Esophagus mucosa (tissue), 1 donor: ENCODE results near the gene PYM1. TPM values are rescaled to one million over a fixed set of nuclear protein-coding genes. Genes with fewer than 3 reads are reported as not detected.

Experiments
- ATAC-seq: fragments of 200-7000 bp; cut with Tn5 transposase; one replicate; pipeline ENCODE4 v1.9.1; 2020
- total RNA-seq: library from RNA; stranded (reverse); gene quantifications from one replicate; pipeline ENCODE4 v1.2.4, GENCODE V29; 2023
- donor health status: DM: yes; HTN: yes; CAD: no.

The PYM1 gene
- 66.9 TPM for total RNA-seq

DNA sequence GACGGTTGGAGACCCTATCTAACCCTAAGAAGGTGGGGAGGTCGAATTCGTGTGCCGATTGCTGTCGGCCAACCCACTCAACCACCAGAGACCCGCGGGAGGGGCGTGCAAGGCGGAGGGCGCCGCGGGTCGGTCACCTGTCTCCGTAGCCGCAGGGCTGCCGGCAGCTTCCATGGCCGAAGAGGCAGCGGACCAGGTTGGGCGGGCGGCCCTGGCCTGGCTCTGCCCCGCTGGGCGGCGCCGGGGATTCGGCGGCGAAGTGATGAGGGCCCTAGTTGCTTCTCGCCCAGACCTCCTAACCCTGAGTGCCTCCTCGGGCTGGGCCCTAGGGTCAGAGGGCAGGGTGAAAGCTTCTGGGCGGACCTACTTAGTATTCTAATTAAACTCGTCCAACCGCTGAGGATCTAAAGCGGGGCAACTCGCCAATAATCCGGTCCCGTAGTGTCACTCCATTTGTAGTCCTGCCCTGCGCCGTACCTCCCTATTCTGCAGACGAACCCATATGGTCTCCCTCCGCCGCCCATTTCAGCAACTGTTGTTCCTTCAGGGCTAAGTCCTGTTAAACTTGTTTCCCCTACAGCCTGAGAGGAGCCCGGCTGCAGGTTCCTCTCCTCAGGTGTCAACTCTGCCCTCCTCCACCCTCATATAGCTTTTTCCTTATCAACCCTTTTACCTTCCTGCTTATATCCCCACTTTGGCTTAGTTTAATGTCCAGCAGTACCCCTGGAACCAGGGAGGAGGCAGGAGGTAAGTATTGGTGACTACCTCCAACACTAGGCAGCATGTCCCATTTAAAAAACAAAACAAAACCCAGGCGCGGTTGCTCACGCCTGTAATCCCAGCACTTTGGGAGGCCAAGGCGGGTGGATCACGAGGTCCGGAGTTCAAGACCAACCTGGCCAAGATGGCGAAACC lies at the start of gene PYM1:
Gene PYM1 (minus strand): TSS at position 307 of the 915 bp plus-strand sequence. CDS start 133 bp downstream, at position 174.
- peak; percentile 71 for ATAC-seq

DNA sequence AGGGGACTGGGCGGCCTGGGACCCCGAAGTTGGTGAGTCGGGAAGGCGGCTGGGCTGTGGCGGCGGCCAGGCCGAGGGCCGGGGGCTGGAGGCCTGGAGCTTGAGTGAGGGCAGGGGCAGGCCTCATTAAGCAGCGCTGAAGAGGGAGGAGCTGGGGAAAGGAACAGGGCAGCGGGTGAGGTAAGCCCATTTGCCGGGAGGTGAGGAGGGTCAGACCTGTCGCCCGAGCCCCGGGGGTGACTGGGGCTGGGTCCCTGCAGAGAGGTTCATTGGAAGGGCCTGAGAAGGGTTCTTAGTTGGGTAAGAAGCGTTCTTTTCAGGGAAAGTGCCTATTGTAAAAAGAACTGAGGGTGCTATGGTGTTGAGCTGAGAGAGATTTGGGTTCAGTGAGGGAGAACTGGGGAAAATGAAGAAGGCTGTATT lies 46.6 kb upstream of the PYM1 start:
- peak; percentile 49 for ATAC-seq

DNA sequence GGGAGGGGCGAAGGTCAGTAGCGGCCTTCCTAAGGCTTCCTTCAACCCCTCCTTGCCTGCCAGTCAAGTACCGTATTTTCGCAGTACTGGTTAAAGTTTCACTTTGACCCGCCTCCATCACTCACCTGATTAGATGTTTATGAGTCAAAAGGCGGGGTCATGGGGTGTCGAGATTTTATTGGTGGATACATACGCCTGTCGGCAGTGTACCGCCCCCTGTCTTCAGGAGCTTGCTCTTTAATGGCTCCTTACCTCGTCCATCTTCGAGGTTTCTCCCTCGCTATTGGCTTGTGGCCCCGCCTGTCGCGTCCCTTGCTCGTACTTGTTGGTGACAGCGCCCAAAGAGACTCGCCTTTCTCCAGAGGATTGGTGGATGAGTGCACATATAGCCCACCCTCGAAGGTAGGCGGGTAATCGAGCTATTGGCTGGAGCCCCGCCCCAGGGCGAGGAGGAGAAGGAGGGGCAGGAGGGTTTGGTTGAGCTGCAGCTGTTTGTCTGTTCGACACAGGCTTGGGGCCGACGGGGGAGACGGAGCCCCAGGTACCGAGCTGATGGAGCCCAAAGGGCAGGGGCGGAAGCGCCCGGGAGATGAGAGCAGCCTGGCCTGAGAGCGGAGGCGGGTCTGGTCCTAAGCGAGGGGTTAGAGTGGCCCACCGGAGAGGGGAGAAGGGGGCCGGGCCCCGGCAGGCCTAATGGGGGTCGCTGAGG lies 46.1 kb upstream of the PYM1 start, which contains the start of gene RAB5B:
Gene RAB5B (plus strand): TSS at position 480 of the 709 bp plus-strand sequence. CDS start 12,883 bp downstream, outside the sequence.
- peak; percentile 94 for ATAC-seq

DNA sequence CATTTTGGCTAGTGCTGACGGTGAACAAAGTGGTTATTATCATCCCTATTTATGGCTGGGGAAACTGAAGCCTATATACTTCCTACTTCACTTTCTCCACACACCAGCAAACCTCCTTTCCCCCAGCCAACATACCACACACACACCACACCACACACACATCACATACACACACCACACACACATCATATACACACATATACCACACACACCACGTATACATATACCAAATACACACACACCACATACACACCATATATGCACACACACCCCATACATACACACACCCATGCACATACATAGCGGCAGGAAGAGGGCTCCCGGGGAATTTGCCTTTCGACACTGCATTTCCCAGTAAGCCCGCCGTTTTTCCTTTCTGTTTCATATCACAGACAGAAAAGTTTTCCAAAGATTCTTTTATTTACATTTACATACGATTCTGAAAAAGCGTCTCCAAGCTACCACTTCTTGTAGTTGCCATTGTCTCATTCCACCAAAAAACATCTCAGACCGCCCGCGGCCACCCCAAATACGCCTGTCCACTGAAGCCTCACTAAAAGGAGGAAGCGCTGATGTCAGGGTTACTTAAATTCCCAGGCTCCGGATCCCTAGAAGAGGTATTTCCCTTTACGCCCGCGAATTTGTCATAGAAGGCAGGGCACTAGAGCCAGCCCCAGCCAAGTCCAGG lies 45.4 kb upstream of the PYM1 start:
- ATAC-seq: peak; percentile 12

DNA sequence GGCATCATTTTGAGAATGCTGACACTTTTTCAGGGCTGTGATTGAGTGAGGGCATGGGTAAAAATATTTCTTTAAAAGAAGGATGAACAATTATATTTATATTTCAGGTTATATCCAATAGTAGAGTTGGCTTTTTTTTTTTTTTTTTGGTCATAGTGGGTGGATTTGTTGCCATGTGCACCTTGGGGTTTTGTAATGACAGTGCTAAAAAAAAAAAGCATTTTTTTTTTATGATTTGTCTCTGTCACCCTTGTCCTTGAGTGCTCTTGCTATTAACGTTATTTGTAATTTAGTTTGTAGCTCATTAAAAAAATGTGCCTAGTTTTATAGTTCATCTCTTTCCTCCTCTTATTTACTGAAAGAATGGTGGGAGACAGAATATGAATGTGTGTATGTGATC lies 44.8 kb upstream of the PYM1 start:
- no peak for ATAC-seq

DNA sequence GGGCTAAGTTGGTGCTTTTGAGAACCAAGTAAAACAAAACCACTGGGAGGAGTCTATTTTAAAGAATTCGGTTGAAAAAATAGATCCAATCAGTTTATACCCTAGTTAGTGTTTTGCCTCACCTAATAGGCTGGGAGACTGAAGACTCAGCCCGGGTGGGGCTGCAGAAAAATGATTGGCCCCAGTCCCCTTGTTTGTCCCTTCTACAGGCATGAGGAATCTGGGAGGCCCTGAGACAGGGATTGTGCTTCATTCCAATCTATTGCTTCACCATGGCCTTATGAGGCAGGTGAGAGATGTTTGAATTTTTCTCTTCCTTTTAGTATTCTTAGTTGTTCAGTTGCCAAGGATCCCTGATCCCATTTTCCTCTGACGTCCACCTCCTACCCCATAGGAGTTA lies 44.3 kb upstream of the PYM1 start:
- no peak for ATAC-seq

DNA sequence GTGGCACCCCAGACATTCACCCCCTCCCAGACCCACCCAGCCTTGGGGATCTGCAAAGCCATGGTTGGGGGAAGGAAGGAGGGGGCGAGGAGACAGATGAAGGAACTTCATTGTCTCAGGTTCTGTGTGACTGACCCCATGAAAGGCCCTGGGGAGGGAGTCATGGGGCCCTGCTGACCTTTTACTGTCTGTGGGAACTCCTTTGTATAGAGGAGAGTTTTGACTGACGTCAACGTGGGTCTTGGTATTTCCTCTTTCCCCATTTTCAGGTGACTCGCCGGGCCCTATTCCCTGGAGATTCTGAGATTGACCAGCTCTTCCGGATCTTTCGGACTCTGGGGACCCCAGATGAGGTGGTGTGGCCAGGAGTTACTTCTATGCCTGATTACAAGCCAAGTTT lies 43.1 kb upstream of the PYM1 start:
- no peak for ATAC-seq

DNA sequence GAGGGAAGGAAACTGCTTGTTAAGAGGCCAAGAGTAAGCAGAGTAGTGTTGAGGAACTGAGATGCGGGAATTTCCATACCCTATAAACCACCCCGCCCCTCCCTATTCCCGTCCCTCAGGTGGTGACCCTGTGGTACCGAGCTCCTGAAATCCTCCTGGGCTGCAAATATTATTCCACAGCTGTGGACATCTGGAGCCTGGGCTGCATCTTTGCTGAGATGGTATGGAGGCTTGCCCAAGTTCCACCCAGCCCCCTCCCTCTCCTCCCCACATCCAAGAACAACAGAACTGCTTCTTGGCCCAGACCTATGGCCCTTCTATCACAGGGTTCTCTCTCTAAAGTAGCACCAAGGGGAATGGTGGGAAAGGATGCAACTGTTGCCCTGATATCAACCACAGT lies 41.7 kb upstream of the PYM1 start:
- ATAC-seq: no peak

DNA sequence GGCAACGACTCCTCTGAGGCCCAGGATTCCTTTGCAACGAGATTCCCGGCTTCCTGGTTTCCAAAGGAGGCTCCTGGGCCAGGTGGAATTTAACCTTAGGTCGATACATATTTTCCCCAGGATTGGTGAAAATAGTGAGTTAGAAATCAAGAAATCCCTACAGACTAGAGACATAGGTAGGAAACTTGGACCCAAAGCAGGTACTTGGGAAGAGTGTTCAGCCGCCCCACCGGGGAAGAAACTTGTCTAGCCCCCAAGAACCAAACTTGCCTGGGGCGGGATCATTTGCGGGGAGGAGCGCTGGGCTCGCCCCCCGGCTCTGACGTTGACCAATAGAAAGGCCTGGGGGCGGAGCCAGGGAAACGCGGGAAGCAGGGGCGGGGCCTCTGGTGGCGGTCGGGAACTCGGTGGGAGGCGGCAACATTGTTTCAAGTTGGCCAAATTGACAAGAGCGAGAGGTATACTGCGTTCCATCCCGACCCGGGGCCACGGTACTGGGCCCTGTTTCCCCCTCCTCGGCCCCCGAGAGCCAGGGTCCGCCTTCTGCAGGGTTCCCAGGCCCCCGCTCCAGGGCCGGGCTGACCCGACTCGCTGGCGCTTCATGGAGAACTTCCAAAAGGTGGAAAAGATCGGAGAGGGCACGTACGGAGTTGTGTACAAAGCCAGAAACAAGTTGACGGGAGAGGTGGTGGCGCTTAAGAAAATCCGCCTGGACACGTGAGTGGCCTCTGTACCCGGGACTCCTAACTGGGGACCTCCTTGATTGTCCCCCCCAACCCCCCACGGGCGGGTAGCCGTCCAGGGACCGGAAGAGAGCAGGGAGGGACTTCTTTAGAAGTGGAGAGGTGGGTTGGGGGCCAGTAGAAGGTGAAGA lies 39.0 kb upstream of the PYM1 start, which contains the start of gene CDK2:
Gene CDK2 (plus strand): TSS at position 423 of the 874 bp plus-strand sequence. CDS start 179 bp downstream, at position 602.
- ATAC-seq: peak; percentile 89

DNA sequence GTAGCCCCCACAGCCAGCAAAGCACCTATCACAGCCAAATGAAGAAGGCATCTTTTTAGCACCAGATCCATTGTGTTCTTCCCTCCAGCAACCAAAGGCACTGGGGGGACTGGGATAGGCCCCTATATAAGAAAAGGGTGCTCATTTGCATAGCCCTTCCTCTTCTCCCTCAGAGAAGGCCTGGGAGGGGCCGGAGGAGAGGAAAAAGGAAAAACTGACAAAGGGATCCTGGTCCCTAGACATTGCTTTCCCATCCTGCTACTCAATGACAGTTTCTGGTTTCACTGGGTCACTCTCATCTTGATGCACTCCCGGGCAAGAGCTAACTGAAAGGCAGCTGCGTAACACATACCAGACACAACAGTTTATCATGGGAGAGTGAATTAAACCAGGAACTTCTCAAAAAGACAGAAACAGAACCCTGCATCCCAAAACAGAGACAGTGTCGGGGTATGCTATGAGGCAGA lies 38.3 kb upstream of the PYM1 start, which contains the start of gene PMEL:
Gene PMEL (minus strand): TSS at position 102 of the 467 bp plus-strand sequence. CDS start 31 bp downstream, at position 71.
- ATAC-seq: peak; percentile 14

DNA sequence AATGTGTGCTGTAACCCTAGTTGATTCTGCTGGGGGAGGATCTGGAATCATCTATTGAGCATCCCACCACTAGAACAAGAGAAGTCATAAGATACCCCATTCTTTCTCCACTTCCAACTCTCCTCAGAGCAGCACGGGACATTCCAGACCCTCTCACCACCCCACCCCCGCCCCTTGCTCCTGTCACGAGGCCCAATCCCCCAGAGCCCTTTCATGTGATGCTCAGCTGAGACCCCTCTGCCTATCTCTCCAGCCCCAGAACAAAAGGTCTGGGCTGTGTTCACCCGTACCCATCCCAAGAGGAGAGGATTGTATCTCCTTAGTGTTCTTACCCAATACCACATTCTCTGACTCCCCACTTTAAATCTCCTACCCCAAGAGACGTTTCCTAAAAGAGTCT lies 37.5 kb upstream of the PYM1 start:
- ATAC-seq: no peak

DNA sequence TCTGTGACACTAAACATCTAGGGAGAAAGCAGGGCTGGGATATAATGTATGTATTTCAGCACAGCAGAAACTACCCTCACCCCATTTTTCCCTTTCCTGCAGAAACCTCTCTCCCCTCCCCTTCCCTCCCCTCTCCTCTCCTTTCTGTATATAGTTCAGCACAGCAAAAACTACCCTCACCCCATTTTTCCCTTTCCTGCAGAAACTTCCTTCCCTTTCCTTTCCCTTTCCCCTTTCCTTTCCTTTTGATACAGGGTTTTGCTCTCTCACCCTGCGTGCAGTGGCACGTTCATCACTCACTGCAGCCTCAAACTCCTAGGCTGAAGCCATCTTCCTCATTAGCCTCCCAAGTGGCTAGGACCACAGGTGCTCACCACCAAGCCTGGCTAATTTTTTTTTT lies 36.1 kb upstream of the PYM1 start:
- no peak for ATAC-seq

DNA sequence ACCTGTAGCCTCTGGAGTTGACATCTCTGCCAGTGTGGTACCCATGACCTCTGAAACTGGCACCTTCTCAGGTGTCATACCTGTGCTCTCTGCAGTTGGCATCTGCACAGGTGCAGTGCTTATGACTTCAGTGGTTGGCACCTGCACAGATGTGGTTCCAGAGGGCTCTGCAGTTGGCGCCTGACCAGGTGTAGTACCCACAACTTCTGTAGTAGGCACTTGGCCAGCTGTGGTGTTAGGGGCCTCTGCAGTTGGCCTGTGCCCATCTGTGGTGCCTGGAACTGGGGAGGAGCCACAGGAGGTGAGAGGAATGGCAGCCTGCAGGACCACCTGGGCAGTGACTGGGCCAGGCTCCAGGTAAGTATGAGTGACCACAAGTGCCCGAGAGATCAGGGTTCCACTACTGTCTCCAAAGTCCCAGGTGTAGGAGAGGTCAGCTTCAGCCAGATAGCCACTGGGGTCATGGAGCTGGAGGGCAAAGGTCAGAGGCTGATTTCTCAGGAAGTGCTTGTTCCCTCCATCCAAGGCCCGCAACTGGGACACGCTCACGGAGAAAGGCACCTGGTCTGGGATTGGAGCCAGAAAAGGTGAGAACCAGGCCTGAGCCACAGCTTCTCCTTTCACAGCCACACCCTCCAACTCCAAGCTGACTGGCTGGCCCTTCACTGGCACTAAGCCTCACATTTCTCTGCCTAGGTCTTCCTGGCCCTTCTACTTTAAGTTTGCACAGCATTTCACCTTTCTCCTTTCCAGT lies 29.6 kb upstream of the PYM1 start:
- peak; percentile 77 for ATAC-seq

DNA sequence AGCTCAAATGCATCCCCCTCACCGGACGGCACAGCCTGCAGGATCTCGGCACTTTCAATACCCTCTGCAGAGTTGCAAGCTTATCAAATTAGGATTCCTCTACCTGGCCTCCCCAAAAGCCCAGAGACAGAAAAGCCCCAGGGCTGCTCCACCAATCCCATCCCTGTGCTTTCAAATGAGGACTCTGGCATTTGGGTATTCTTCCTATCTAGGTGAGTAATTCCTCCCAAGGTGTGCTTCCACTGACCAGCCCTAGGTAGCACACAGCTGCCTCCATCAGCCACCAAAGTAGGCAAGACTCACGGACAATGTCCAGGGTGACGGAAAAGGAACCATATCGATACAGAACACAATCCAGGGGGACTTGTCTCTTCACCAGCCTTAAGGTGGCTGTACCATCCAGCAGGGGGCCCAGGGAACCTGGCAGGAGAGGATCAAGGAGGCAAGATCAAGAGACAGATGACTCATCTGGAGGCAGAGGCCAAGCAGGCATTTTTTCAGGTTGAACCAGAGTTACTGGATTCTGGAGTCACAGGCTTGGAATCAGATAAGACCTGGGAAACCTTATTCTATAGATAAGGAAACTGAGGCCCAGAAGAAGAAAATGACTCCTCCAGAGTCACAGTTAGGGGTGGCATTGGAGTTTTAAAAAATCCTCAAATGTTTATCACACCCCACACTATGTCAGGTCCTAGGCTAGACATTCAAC lies 28.3 kb upstream of the PYM1 start:
- peak; percentile 75 for ATAC-seq

DNA sequence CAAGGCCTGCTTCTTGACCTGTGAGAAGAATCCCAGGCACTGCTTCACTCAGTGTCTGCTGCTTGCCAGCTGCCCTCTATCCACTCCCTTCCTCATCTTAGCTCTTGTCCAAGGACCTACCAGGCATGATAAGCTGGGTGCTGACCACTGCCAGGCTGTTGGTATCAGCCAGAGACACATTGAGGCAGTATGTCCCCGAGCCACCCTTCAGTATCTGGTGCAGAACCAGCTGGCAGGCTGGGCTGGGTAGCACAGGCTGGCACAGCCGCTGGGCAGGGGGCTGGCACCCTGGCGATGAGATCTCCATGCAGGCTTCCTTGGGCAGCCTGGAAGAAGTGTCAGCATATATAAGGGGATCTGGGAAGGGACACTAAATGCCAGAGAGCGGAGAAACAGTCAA lies 27.6 kb upstream of the PYM1 start:
- peak; percentile 3 for ATAC-seq

DNA sequence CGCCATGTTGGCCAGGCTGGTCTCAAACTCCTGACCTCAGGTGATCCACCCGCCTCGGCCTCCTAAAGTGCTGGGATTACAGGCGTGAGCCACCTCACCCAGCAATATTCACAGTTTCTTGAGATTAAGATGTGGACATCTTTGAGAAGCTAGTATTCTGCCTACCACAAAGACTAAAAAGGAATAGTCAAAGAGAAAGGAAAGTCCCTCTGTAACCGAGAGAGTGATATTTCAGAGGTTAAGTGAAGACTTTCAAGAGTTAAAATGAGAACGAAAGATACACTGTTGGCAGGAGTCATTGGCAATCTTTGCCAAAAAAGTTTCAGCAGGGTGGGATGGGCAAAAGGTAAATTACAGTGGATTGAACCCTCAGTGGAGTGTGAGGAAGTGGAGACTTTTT lies 18.9 kb upstream of the PYM1 start:
- no peak for ATAC-seq

DNA sequence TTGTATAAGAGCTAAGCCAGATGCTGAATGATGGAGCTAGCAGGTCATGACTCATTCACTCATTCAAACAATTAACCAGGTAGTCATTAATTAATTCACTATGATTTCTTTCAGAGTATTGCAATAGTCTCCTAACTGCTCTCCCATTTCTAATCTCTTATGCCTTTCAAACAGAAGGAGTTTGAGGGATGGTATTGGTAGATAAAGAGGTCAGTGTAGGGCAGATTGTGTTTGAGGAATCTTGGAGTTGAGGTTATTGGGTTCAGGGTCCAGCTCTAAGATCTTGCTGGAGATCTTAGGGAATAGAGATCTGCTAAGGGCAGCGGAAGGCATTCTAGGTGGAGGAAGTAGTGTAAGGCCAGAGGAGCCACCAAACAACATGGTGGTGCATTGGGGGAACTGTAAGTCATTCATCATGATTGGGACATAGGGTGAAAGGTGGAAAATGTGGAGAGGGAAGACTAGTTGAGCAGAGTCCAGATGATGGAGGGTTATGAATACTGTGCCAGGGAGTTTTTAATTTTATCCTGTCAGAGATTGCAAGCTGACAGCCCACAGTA lies 15.0 kb upstream of the PYM1 start:
- ATAC-seq: no peak

DNA sequence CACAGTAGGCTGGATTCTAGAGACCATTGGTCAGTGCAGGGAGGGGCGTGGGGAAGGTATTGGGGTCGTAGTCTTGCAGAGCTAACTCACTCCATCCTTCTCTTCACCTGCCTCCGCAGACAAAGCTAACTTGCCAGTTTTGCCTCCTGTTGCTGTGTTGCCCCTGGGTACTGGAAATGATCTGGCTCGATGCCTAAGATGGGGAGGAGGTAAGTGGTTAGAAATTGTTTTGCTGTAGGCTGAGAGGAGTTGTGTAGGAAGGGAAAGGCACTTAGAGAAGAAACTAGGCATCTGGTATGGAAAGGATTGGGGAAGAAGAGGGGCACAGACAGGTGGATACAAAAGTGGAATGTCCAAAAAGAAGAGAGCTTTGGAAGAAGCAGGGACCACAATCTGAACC lies 14.4 kb upstream of the PYM1 start:
- no peak for ATAC-seq

DNA sequence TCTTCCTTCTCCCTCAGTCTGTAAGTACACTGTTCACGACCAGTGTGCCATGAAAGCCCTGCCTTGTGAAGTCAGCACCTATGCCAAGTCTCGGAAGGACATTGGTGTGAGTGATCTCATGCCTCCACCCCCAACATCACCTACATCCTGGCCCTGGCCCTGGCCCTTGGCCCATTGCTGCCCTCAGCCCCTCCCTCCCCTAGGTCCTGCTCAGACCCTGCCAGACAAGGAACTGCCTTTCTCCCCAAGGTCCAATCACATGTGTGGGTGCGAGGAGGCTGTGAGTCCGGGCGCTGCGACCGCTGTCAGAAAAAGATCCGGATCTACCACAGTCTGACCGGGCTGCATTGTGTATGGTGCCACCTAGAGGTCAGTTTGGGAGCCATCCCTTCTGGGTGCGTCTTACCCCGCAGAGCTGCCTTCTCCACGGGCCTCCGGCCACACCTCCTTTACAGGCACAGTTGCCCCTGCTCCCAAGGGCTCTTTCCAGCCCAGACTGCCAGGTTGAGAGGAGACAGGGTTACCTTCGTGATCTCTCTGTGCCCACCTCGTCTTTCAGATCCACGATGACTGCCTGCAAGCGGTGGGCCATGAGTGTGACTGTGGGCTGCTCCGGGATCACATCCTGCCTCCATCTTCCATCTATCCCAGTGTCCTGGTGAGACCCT lies 12.5 kb upstream of the PYM1 start:
- ATAC-seq: peak; percentile 89
